SK-N-SH treated with all-trans-retinoic acid at 6 μM for 48 hours (cell line): Measurements from ENCODE around the gene XPOT.

Experiments
- ATAC-seq: fragments of 200-7000 bp; cut with Tn5 transposase; 3 replicates; pipeline ENCODE4 v1.9.1; 2020; ENCODE audit warnings: mild to moderate bottlenecking, moderate library complexity
- BACH2 ChIP-seq: fragments of 250-450 bp; sonication (Bioruptor Pico); IDR thresholded peaks from 2 replicates; pipeline ENCODE4 v1.9.0; 2021; ENCODE audit warnings: mild to moderate bottlenecking, borderline replicate concordance
- CSRNP3 ChIP-seq: fragments of 250-450 bp; sonication (Bioruptor Pico); IDR thresholded peaks from 2 replicates; pipeline ENCODE4 v1.5.1; 2021; ENCODE audit warnings: mild to moderate bottlenecking, moderate library complexity
- ESRRG ChIP-seq: fragments of 250-450 bp; sonication (Bioruptor Pico); IDR thresholded peaks from 2 replicates; pipeline ENCODE4 v1.6.1; 2021; ENCODE audit warnings: mild to moderate bottlenecking
- GLIS3 ChIP-seq: fragments of 250-450 bp; sonication (Bioruptor Pico); IDR thresholded peaks from 2 replicates; pipeline ENCODE4 v1.5.0; 2020; ENCODE audit warnings: mild to moderate bottlenecking, moderate library complexity
- ISL1 ChIP-seq: fragments of 250-450 bp; sonication (Bioruptor Pico); IDR thresholded peaks from 2 replicates; pipeline ENCODE4 v2.1.2; 2022; ENCODE audit warnings: mild to moderate bottlenecking, moderate library complexity
- OSR1 ChIP-seq: fragments of 250-450 bp; sonication (Bioruptor Pico); IDR thresholded peaks from 2 replicates; pipeline ENCODE4 v1.8.0; 2022; ENCODE audit warnings: moderate library complexity, mild to moderate bottlenecking, inconsistent platforms
- PATZ1 ChIP-seq: fragments of 250-450 bp; sonication (Bioruptor Pico); IDR thresholded peaks from 2 replicates; pipeline ENCODE4 v1.8.0; 2020; ENCODE audit warnings: mild to moderate bottlenecking, moderate library complexity, borderline replicate concordance
- PPARA ChIP-seq: fragments of 250-450 bp; sonication (Bioruptor Pico); IDR thresholded peaks from 2 replicates; pipeline ENCODE4 v1.5.0; 2020; ENCODE audit warnings: mild to moderate bottlenecking, borderline replicate concordance
- RARB ChIP-seq: fragments of 250-450 bp; sonication (Bioruptor Pico); IDR thresholded peaks from 2 replicates; pipeline ENCODE4 v1.8.0; 2021; ENCODE audit warnings: mild to moderate bottlenecking, moderate library complexity
- SNAI2 ChIP-seq: fragments of 250-450 bp; sonication (Bioruptor Pico); IDR thresholded peaks from 2 replicates; pipeline ENCODE4 v1.5.0; 2020; ENCODE audit warnings: mild to moderate bottlenecking, moderate library complexity
- TCF4 ChIP-seq: fragments of 250-450 bp; sonication (Bioruptor Pico); IDR thresholded peaks from 2 replicates; pipeline ENCODE4 v1.8.0; 2021; ENCODE audit warnings: mild to moderate bottlenecking, moderate library complexity, borderline replicate concordance
- TOX ChIP-seq: fragments of 250-450 bp; sonication (Bioruptor Pico); IDR thresholded peaks from 2 replicates; pipeline ENCODE4 v1.8.0; 2021; ENCODE audit warnings: mild to moderate bottlenecking, moderate library complexity, borderline replicate concordance
- ZC3H10 ChIP-seq: fragments of 250-450 bp; sonication (Bioruptor Pico); IDR thresholded peaks from 2 replicates; pipeline ENCODE4 v1.5.1; 2021; ENCODE audit warnings: mild to moderate bottlenecking, moderate library complexity
- ZFP3 ChIP-seq: fragments of 250-450 bp; sonication (Bioruptor Pico); IDR thresholded peaks from 2 replicates; pipeline ENCODE4 v1.5.0; 2020; ENCODE audit warnings: mild to moderate bottlenecking, moderate library complexity
- ZNF565 ChIP-seq: fragments of 450-650 bp; formaldehyde crosslinking; conservative IDR thresholded peaks from 2 replicates; pipeline ENCODE4 v1.5.0; 2020; ENCODE audit warnings: low read depth, mild to moderate bottlenecking, moderate library complexity
- ZNF70 ChIP-seq: fragments of 450-650 bp; formaldehyde crosslinking; IDR thresholded peaks from 2 replicates; pipeline ENCODE4 v1.5.0; 2020; ENCODE audit warnings: mild to moderate bottlenecking, moderate library complexity
- ZNF8 ChIP-seq: fragments of 450-650 bp; formaldehyde crosslinking; IDR thresholded peaks from 2 replicates; pipeline ENCODE4 v1.5.0; 2020; ENCODE audit warnings: mild to moderate bottlenecking, moderate library complexity
- TF ChIP-seq, protein P1 (sequence below): fragments of 250-450 bp; sonication (Bioruptor Pico); IDR thresholded peaks from 2 replicates; pipeline ENCODE4 v1.5.0; 2020; ENCODE audit warnings: mild to moderate bottlenecking, moderate library complexity
- TF ChIP-seq, protein P2 (sequence below): fragments of 250-450 bp; sonication (Bioruptor Pico); IDR thresholded peaks from 2 replicates; pipeline ENCODE4 v1.8.0; 2021; ENCODE audit warnings: low read depth, mild to moderate bottlenecking, moderate library complexity, borderline replicate concordance

XPOT gene

DNA sequence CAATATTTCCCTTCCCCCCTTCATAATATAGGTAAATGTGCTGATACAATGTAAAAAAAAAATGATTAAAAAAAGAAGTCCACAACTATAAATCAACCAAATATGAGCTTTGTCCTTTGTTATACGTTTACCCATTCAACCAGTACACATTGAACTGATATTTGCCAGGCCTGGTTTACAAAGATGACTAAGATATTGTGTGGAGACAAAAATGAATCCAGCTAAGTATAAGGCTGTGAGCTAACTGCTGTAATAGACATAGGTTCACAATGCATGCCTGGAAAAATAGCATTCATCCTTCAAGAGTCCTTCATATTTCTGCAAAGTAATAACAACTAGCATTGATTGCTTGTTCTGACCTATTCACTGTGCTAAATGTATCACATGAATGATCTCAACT, 20.5 kb upstream of the XPOT start:
- peak; percentile 51; the same call in 2 of the 3 replicates for ATAC-seq
- no peak for TF ChIP-seq ZNF70 (CRISPR knock-in tag)
- TF ChIP-seq ESRRG (CRISPR knock-in tag): no peak
- no peak for TF ChIP-seq OSR1
- no peak for TF ChIP-seq TOX (CRISPR knock-in tag)
- no peak for TF ChIP-seq CSRNP3 (CRISPR knock-in tag)
- TF ChIP-seq ZFP3: no peak
- no peak for TF ChIP-seq ISL1 (CRISPR knock-in tag)
- TF ChIP-seq, protein P1, sequence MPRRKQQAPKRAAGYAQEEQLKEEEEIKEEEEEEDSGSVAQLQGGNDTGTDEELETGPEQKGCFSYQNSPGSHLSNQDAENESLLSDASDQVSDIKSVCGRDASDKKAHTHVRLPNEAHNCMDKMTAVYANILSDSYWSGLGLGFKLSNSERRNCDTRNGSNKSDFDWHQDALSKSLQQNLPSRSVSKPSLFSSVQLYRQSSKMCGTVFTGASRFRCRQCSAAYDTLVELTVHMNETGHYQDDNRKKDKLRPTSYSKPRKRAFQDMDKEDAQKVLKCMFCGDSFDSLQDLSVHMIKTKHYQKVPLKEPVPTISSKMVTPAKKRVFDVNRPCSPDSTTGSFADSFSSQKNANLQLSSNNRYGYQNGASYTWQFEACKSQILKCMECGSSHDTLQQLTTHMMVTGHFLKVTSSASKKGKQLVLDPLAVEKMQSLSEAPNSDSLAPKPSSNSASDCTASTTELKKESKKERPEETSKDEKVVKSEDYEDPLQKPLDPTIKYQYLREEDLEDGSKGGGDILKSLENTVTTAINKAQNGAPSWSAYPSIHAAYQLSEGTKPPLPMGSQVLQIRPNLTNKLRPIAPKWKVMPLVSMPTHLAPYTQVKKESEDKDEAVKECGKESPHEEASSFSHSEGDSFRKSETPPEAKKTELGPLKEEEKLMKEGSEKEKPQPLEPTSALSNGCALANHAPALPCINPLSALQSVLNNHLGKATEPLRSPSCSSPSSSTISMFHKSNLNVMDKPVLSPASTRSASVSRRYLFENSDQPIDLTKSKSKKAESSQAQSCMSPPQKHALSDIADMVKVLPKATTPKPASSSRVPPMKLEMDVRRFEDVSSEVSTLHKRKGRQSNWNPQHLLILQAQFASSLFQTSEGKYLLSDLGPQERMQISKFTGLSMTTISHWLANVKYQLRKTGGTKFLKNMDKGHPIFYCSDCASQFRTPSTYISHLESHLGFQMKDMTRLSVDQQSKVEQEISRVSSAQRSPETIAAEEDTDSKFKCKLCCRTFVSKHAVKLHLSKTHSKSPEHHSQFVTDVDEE (CRISPR knock-in tag): no peak
- TF ChIP-seq, all 23 proteins: peak for 0

GRCh38 chr12:64385019-64385418, 19.2 kb upstream of the XPOT start:
- ATAC-seq: no peak
- TF ChIP-seq GLIS3 (CRISPR knock-in tag) (no peak), RARB (CRISPR knock-in tag) (no peak), TOX (CRISPR knock-in tag) (no peak), ZNF70 (CRISPR knock-in tag) (no peak), BACH2 (CRISPR knock-in tag) (no peak), OSR1 (no peak), PPARA (no peak), PATZ1 (CRISPR knock-in tag) (no peak), ZC3H10 (CRISPR knock-in tag) (no peak), ZNF8 (CRISPR knock-in tag) (no peak), ESRRG (CRISPR knock-in tag) (no peak)
- TF ChIP-seq, protein P2, sequence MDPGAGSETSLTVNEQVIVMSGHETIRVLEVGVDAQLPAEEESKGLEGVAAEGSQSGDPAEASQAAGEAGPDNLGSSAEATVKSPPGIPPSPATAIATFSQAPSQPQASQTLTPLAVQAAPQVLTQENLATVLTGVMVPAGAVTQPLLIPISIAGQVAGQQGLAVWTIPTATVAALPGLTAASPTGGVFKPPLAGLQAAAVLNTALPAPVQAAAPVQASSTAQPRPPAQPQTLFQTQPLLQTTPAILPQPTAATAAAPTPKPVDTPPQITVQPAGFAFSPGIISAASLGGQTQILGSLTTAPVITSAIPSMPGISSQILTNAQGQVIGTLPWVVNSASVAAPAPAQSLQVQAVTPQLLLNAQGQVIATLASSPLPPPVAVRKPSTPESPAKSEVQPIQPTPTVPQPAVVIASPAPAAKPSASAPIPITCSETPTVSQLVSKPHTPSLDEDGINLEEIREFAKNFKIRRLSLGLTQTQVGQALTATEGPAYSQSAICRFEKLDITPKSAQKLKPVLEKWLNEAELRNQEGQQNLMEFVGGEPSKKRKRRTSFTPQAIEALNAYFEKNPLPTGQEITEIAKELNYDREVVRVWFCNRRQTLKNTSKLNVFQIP (CRISPR knock-in tag): no peak
- TF ChIP-seq, protein P1 (CRISPR knock-in tag): no peak

DNA sequence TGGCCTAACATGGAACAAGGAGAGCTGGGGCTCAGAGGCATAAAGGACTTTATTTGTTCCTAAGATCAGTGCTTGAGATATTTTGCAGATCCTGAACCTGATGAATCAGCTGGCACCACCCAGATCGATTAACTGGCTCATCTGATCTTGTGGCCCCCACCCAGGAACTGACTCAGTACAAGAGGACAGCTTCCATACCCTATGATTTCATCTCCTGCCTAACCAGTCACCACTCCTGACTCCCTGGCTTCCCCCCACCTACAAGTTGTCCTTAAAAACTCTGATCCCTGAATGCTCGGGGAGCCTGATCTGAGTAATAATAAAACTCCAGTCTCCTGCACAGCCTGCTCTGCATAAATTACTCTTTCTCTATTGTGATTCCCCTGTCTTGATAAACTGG, 18.7 kb upstream of the XPOT start:
- ATAC-seq: no peak
- TF ChIP-seq PATZ1 (CRISPR knock-in tag) (no peak), ESRRG (CRISPR knock-in tag) (no peak), GLIS3 (CRISPR knock-in tag) (no peak), SNAI2 (no peak), TCF4 (CRISPR knock-in tag) (no peak), ZNF565 (CRISPR knock-in tag) (no peak), ZC3H10 (CRISPR knock-in tag) (no peak), RARB (CRISPR knock-in tag) (no peak), ISL1 (CRISPR knock-in tag) (no peak)
- TF ChIP-seq, protein P1 (CRISPR knock-in tag): no peak
- TF ChIP-seq, all 23 proteins: peak for 0
